ENCODE results near the gene PRKG1.

Gene PRKG1

GRCh38 chr10:51617576-51618235 lies 543.4 kb downstream of the PRKG1 start:
- H3K4me3 Mint-ChIP-seq: no peak overlapping the region
- H3K27me3 Mint-ChIP-seq (ENCODE audit: low read depth): no peaks in the 10 kb centered on the region
- no peak overlapping the region for H3K27ac Mint-ChIP-seq
- H3K36me3 Mint-ChIP-seq (ENCODE audit: low read depth): no peaks in the 10 kb centered on the region
- no peaks in the 10 kb centered on the region for H3K9me3 Mint-ChIP-seq
- peaks cover 3% of the 10 kb centered on the region for H3K4me1 Mint-ChIP-seq (ENCODE audit: low read depth)
- DNase-seq (ENCODE audit: low spot score): no peak

GRCh38 chr10:51619365-51619764 lies 545.1 kb downstream of the PRKG1 start:
- Mint-ChIP-seq H3K4me3 (no peak overlapping the region), H3K27ac (no peak overlapping the region), H3K9me3 (no peaks in the 10 kb centered on the region), H3K4me1 (ENCODE audit: low read depth) (peaks cover 3% of the 10 kb centered on the region), H3K36me3 (ENCODE audit: low read depth) (no peaks in the 10 kb centered on the region), H3K27me3 (ENCODE audit: low read depth) (no peaks in the 10 kb centered on the region)
- no peak for DNase-seq (ENCODE audit: low spot score)

- H3K9me3 Mint-ChIP-seq: no peaks in the 10 kb centered on the region
- no peaks in the 10 kb centered on the region for H3K36me3 Mint-ChIP-seq (ENCODE audit: low read depth)
- no peak overlapping the region for H3K27ac Mint-ChIP-seq
- H3K4me3 Mint-ChIP-seq: no peak overlapping the region
- no peaks in the 10 kb centered on the region for H3K27me3 Mint-ChIP-seq (ENCODE audit: low read depth)
- H3K4me1 Mint-ChIP-seq (ENCODE audit: low read depth): no peaks in the 10 kb centered on the region
- no peak for DNase-seq (ENCODE audit: low spot score)
Measured at GRCh38 chr10:51620131-51620530, 545.8 kb downstream of the PRKG1 start.

- Mint-ChIP-seq H3K27ac (no peak overlapping the region), H3K36me3 (ENCODE audit: low read depth) (no peaks in the 10 kb centered on the region), H3K9me3 (no peaks in the 10 kb centered on the region), H3K27me3 (ENCODE audit: low read depth) (no peaks in the 10 kb centered on the region), H3K4me3 (no peak overlapping the region), H3K4me1 (ENCODE audit: low read depth) (no peaks in the 10 kb centered on the region)
- DNase-seq (ENCODE audit: low spot score): no peak
Measured at GRCh38 chr10:51624013-51624412, 549.7 kb downstream of the PRKG1 start.

GRCh38 chr10:51629934-51630639 lies 555.8 kb downstream of the PRKG1 start:
- Mint-ChIP-seq H3K4me3 (no peak overlapping the region), H3K4me1 (ENCODE audit: low read depth) (no peaks in the 10 kb centered on the region), H3K36me3 (ENCODE audit: low read depth) (no peaks in the 10 kb centered on the region), H3K27me3 (ENCODE audit: low read depth) (no peaks in the 10 kb centered on the region), H3K27ac (no peak overlapping the region), H3K9me3 (no peaks in the 10 kb centered on the region)
- no peak for DNase-seq (ENCODE audit: low spot score)

GRCh38 chr10:51630640-51631005 lies 556.3 kb downstream of the PRKG1 start:
- no peak for DNase-seq (ENCODE audit: low spot score)
- H3K9me3 Mint-ChIP-seq: no peaks in the 10 kb centered on the region
- no peak overlapping the region for H3K27ac Mint-ChIP-seq
- no peaks in the 10 kb centered on the region for H3K27me3 Mint-ChIP-seq (ENCODE audit: low read depth)
- no peaks in the 10 kb centered on the region for H3K4me1 Mint-ChIP-seq (ENCODE audit: low read depth)
- no peak overlapping the region for H3K4me3 Mint-ChIP-seq
- H3K36me3 Mint-ChIP-seq (ENCODE audit: low read depth): no peaks in the 10 kb centered on the region

GRCh38 chr10:51635436-51635835 lies 561.1 kb downstream of the PRKG1 start:
- Mint-ChIP-seq H3K4me3 (no peak overlapping the region), H3K9me3 (no peaks in the 10 kb centered on the region), H3K27me3 (ENCODE audit: low read depth) (no peaks in the 10 kb centered on the region), H3K27ac (no peak overlapping the region), H3K4me1 (ENCODE audit: low read depth) (no peaks in the 10 kb centered on the region), H3K36me3 (ENCODE audit: low read depth) (no peaks in the 10 kb centered on the region)
- no peak for DNase-seq (ENCODE audit: low spot score)

GRCh38 chr10:51638211-51638610 lies 563.9 kb downstream of the PRKG1 start:
- no peaks in the 10 kb centered on the region for H3K27me3 Mint-ChIP-seq (ENCODE audit: low read depth)
- DNase-seq (ENCODE audit: low spot score): no peak
- no peak overlapping the region for H3K4me3 Mint-ChIP-seq
- H3K36me3 Mint-ChIP-seq (ENCODE audit: low read depth): no peaks in the 10 kb centered on the region
- no peaks in the 10 kb centered on the region for H3K4me1 Mint-ChIP-seq (ENCODE audit: low read depth)
- H3K27ac Mint-ChIP-seq: no peak overlapping the region
- H3K9me3 Mint-ChIP-seq: no peaks in the 10 kb centered on the region

- no peaks in the 10 kb centered on the region for H3K4me1 Mint-ChIP-seq (ENCODE audit: low read depth)
- H3K4me3 Mint-ChIP-seq: no peak overlapping the region
- H3K36me3 Mint-ChIP-seq (ENCODE audit: low read depth): no peaks in the 10 kb centered on the region
- DNase-seq (ENCODE audit: low spot score): no peak
- H3K9me3 Mint-ChIP-seq: no peaks in the 10 kb centered on the region
- H3K27ac Mint-ChIP-seq: no peak overlapping the region
- H3K27me3 Mint-ChIP-seq (ENCODE audit: low read depth): no peaks in the 10 kb centered on the region
Measured at GRCh38 chr10:51638737-51639136, 564.5 kb downstream of the PRKG1 start.

GRCh38 chr10:51640120-51640819 lies 566.0 kb downstream of the PRKG1 start:
- Mint-ChIP-seq H3K27me3 (ENCODE audit: low read depth) (no peaks in the 10 kb centered on the region), H3K4me1 (ENCODE audit: low read depth) (no peaks in the 10 kb centered on the region), H3K36me3 (ENCODE audit: low read depth) (no peaks in the 10 kb centered on the region), H3K27ac (no peak overlapping the region), H3K4me3 (no peak overlapping the region), H3K9me3 (no peaks in the 10 kb centered on the region)
- no peak for DNase-seq (ENCODE audit: low spot score)

GRCh38 chr10:51642581-51642980 lies 568.3 kb downstream of the PRKG1 start:
- no peaks in the 10 kb centered on the region for H3K4me1 Mint-ChIP-seq (ENCODE audit: low read depth)
- no peaks in the 10 kb centered on the region for H3K27me3 Mint-ChIP-seq (ENCODE audit: low read depth)
- no peak overlapping the region for H3K4me3 Mint-ChIP-seq
- H3K27ac Mint-ChIP-seq: no peak overlapping the region
- no peaks in the 10 kb centered on the region for H3K9me3 Mint-ChIP-seq
- DNase-seq (ENCODE audit: low spot score): no peak
- no peaks in the 10 kb centered on the region for H3K36me3 Mint-ChIP-seq (ENCODE audit: low read depth)

- H3K27me3 Mint-ChIP-seq (ENCODE audit: low read depth): no peaks in the 10 kb centered on the region
- H3K36me3 Mint-ChIP-seq (ENCODE audit: low read depth): no peaks in the 10 kb centered on the region
- H3K27ac Mint-ChIP-seq: no peak overlapping the region
- H3K9me3 Mint-ChIP-seq: no peaks in the 10 kb centered on the region
- no peak for DNase-seq (ENCODE audit: low spot score)
- H3K4me3 Mint-ChIP-seq: no peak overlapping the region
- H3K4me1 Mint-ChIP-seq (ENCODE audit: low read depth): no peaks in the 10 kb centered on the region
Measured at GRCh38 chr10:51643734-51644133, 569.4 kb downstream of the PRKG1 start.

GRCh38 chr10:51649064-51649463 lies 574.8 kb downstream of the PRKG1 start:
- Mint-ChIP-seq H3K9me3 (no peaks in the 10 kb centered on the region), H3K36me3 (ENCODE audit: low read depth) (no peaks in the 10 kb centered on the region), H3K4me1 (ENCODE audit: low read depth) (no peaks in the 10 kb centered on the region), H3K27me3 (ENCODE audit: low read depth) (no peaks in the 10 kb centered on the region), H3K27ac (no peak overlapping the region), H3K4me3 (no peak overlapping the region)
- no peak for DNase-seq (ENCODE audit: low spot score)

GRCh38 chr10:51651063-51651462 lies 576.8 kb downstream of the PRKG1 start:
- no peaks in the 10 kb centered on the region for H3K27me3 Mint-ChIP-seq (ENCODE audit: low read depth)
- no peaks in the 10 kb centered on the region for H3K9me3 Mint-ChIP-seq
- no peak overlapping the region for H3K27ac Mint-ChIP-seq
- no peak for DNase-seq (ENCODE audit: low spot score)
- no peaks in the 10 kb centered on the region for H3K4me1 Mint-ChIP-seq (ENCODE audit: low read depth)
- no peaks in the 10 kb centered on the region for H3K36me3 Mint-ChIP-seq (ENCODE audit: low read depth)
- H3K4me3 Mint-ChIP-seq: no peak overlapping the region
